Stimulated activated naive CD8-positive, alpha-beta T cell treated with anti-CD3 and anti-CD28 coated beads, Interleukin-15, amount 100 ng/mL, for 72 hours (primary cell): Measurements from ENCODE around the gene VAT1.

Experiments used
- ATAC-seq: fragments of 150-1000 bp; cut with Tn5 transposase; 2 replicates; pipeline ENCODE4 v1.10.0; 2021; ENCODE audit warnings: mild to moderate bottlenecking, moderate library complexity
- DNase-seq, 2 donors: peaks; one replicate each; pipeline ENCODE4 v3.0.0; 2021 to 2022
- H3K27ac Mint-ChIP-seq, 2 donors: one replicate each; pipeline ENCODE4 v1.8.0; 2022; ENCODE audit warnings: mild to moderate bottlenecking in 2 of 2, mixed read lengths in 2 of 2, moderate library complexity in 2 of 2
- H3K27me3 Mint-ChIP-seq: one replicate; pipeline ENCODE4 v1.8.0; 2022; ENCODE audit warnings: mixed read lengths
- H3K4me1 Mint-ChIP-seq: one replicate; pipeline ENCODE4 v1.8.0; 2022; ENCODE audit warnings: mild to moderate bottlenecking, mixed read lengths
- H3K4me3 Mint-ChIP-seq, 2 donors: one replicate each; pipeline ENCODE4 v1.8.0; 2022; ENCODE audit warnings: mild to moderate bottlenecking in 2 of 2, mixed read lengths in 2 of 2, moderate library complexity in 1 of 2
- H3K9me3 Mint-ChIP-seq, 2 donors: one replicate each; pipeline ENCODE4 v1.8.0; 2022; ENCODE audit warnings: mixed read lengths in 2 of 2

VAT1 gene

GRCh38 chr17:43033948-43034881, 12.0 kb upstream of the VAT1 start:
- H3K27me3 Mint-ChIP-seq: no peaks in the 10 kb centered on the region
- no peak overlapping the region for H3K4me3 Mint-ChIP-seq
- no peak overlapping the region for H3K27ac Mint-ChIP-seq
- no peak for ATAC-seq
- no peak for DNase-seq
- no peaks in the 10 kb centered on the region for H3K4me1 Mint-ChIP-seq
- no peaks in the 10 kb centered on the region for H3K9me3 Mint-ChIP-seq

GRCh38 chr17:43031666-43032065, 9.5 kb upstream of the VAT1 start:
- no peak for ATAC-seq
- no peaks in the 10 kb centered on the region for H3K4me1 Mint-ChIP-seq

GRCh38 chr17:43030137-43030767, 8.1 kb upstream of the VAT1 start:
- Mint-ChIP-seq H3K4me3 (no peak overlapping the region), H3K9me3 (no peaks in the 10 kb centered on the region), H3K4me1 (peaks cover 3% of the 10 kb centered on the region), H3K27me3 (peaks cover 4% of the 10 kb centered on the region), H3K27ac (no peak overlapping the region)
- ATAC-seq: no peak
- no peak for DNase-seq

More at GRCh38 chr17:43031666-43032065, 9.5 kb upstream of the VAT1 start:
- no peaks in the 10 kb centered on the region for H3K27me3 Mint-ChIP-seq
- no peaks in the 10 kb centered on the region for H3K9me3 Mint-ChIP-seq
- H3K27ac Mint-ChIP-seq: no peak overlapping the region
- no peak for DNase-seq
- H3K4me3 Mint-ChIP-seq: no peak overlapping the region

GRCh38 chr17:43028221-43028861, 6.2 kb upstream of the VAT1 start:
- H3K4me3 Mint-ChIP-seq: no peak overlapping the region

GRCh38 chr17:43027091-43028032, 5.2 kb upstream of the VAT1 start:
- peaks cover 19% of the 10 kb centered on the region for H3K4me1 Mint-ChIP-seq
- H3K9me3 Mint-ChIP-seq: no peaks in the 10 kb centered on the region
- no peak for ATAC-seq
- peaks cover 13% of the 10 kb centered on the region for H3K27me3 Mint-ChIP-seq
- no peak overlapping the region for H3K27ac Mint-ChIP-seq
- no peak for DNase-seq
- no peak overlapping the region for H3K4me3 Mint-ChIP-seq

More at GRCh38 chr17:43028221-43028861, 6.2 kb upstream of the VAT1 start:
- Mint-ChIP-seq H3K27ac (peak overlapping the region in 1 of 2 donors; percentile 85), H3K9me3 (no peaks in the 10 kb centered on the region), H3K4me1 (peaks cover 16% of the 10 kb centered on the region), H3K27me3 (peaks cover 13% of the 10 kb centered on the region)
- no peak for DNase-seq
- ATAC-seq: no peak

GRCh38 chr17:43026595-43026994, 4.4 kb upstream of the VAT1 start:
- peaks cover 26% of the 10 kb centered on the region for H3K4me1 Mint-ChIP-seq
- no peak overlapping the region for H3K4me3 Mint-ChIP-seq
- peaks cover 13% of the 10 kb centered on the region for H3K27me3 Mint-ChIP-seq
- H3K9me3 Mint-ChIP-seq: no peaks in the 10 kb centered on the region
- no peak for DNase-seq
- no peak overlapping the region for H3K27ac Mint-ChIP-seq
- ATAC-seq: no peak

GRCh38 chr17:43025766-43026537, 3.8 kb upstream of the VAT1 start:
- Mint-ChIP-seq H3K4me3 (peak overlapping the region; percentile 63 to 71), H3K27ac (no peak overlapping the region), H3K9me3 (no peaks in the 10 kb centered on the region), H3K27me3 (peaks cover 13% of the 10 kb centered on the region), H3K4me1 (peaks cover 33% of the 10 kb centered on the region)
- DNase-seq (no peak), ATAC-seq (no peak)

- H3K4me1 Mint-ChIP-seq: peaks cover 38% of the 10 kb centered on the region
Observed at GRCh38 chr17:43025290-43025657, 3.1 kb upstream of the VAT1 start.

GRCh38 chr17:43024407-43025289, 2.5 kb upstream of the VAT1 start, which contains the start of gene RND2:
TSS of gene RND2 (plus strand) at chr17:43025231. CDS start at chr17:43025348, 117 bp downstream.
- Mint-ChIP-seq H3K4me3 (peak within 1 kb of the TSS; percentile 81 to 82), H3K27me3 (peaks cover 13% of the 10 kb centered on the region), H3K9me3 (no peaks in the 10 kb centered on the region), H3K27ac (peak within 1 kb of the TSS; percentile 69 to 89), H3K4me1 (peaks cover 45% of the 10 kb centered on the region)
- DNase-seq: peak; percentile 74 to 85
- ATAC-seq: peak; percentile 80

More at GRCh38 chr17:43025290-43025657, 3.1 kb upstream of the VAT1 start:
- no peak for DNase-seq
- H3K4me3 Mint-ChIP-seq: peak overlapping the region; percentile 63 to 71
- peaks cover 13% of the 10 kb centered on the region for H3K27me3 Mint-ChIP-seq
- no peaks in the 10 kb centered on the region for H3K9me3 Mint-ChIP-seq
- ATAC-seq: peak; percentile 2
- H3K27ac Mint-ChIP-seq: peak overlapping the region in 1 of 2 donors; percentile 23

GRCh38 chr17:43020789-43021740, 1.1 kb downstream of the VAT1 start:
- H3K9me3 Mint-ChIP-seq: no peaks in the 10 kb centered on the region
- DNase-seq (no peak), ATAC-seq (no peak)
- peaks cover 63% of the 10 kb centered on the region for H3K4me1 Mint-ChIP-seq
- peak overlapping the region in 1 of 2 donors; percentile 93 for H3K27ac Mint-ChIP-seq
- peaks cover 13% of the 10 kb centered on the region for H3K27me3 Mint-ChIP-seq
- peak overlapping the region; percentile 89 to 97 for H3K4me3 Mint-ChIP-seq

GRCh38 chr17:43020030-43020621, 2.1 kb downstream of the VAT1 start:
- Mint-ChIP-seq H3K27ac (no peak overlapping the region), H3K9me3 (no peaks in the 10 kb centered on the region), H3K27me3 (peaks cover 8% of the 10 kb centered on the region), H3K4me3 (peak overlapping the region; percentile 89 to 97), H3K4me1 (peaks cover 59% of the 10 kb centered on the region)
- no peak for ATAC-seq
- DNase-seq: no peak

- ATAC-seq (no peak), DNase-seq (no peak)
- H3K27ac Mint-ChIP-seq: no peak overlapping the region
- peaks cover under 1% of the 10 kb centered on the region for H3K27me3 Mint-ChIP-seq
- H3K4me3 Mint-ChIP-seq: no peak overlapping the region
- peaks cover 52% of the 10 kb centered on the region for H3K4me1 Mint-ChIP-seq
- H3K9me3 Mint-ChIP-seq: no peaks in the 10 kb centered on the region
Observed at GRCh38 chr17:43019418-43019817, 2.8 kb downstream of the VAT1 start.
